Urinary bladder (tissue), 4 donors: ENCODE results near the gene ARHGEF7. TPM values are rescaled to one million over a fixed set of nuclear protein-coding genes. Genes with fewer than 3 reads are reported as not detected.

Experiments used
- DNase-seq: peaks from one replicate; pipeline ENCODE4 v3.0.0-alpha.2; 2015; ENCODE audit errors: extremely low spot score
- H3K27ac ChIP-seq: one replicate; pipeline ENCODE4 v1.5.1; 2013; ENCODE audit warnings: low read depth, mild to moderate bottlenecking, moderate library complexity
- H3K36me3 ChIP-seq: one replicate; pipeline ENCODE4 v1.6.1; 2013; ENCODE audit warnings: mild to moderate bottlenecking, moderate library complexity; ENCODE audit not compliant: insufficient read depth
- H3K4me1 ChIP-seq: one replicate; pipeline ENCODE4 v1.6.1; 2013; ENCODE audit warnings: mild to moderate bottlenecking, moderate library complexity; ENCODE audit not compliant: insufficient read depth
- H3K4me3 ChIP-seq: one replicate; pipeline ENCODE4 v1.5.1; 2013; ENCODE audit warnings: low read depth, low read length
- WGBS: extraction: QIAGEN DNeasy Blood & Tissue Kit; methylation state at CpG from one replicate; pipeline ENCODE4 v1.1.7; 2013; 5-methylcytosine and 5-hydroxymethylcytosine counted together
- polyA plus RNA-seq: library from polyadenylated mRNA; stranded (reverse); fragments of 200-250 nt; gene quantifications from one replicate; pipeline ENCODE4 v1.2.3, GENCODE V29; 2013
- total RNA-seq: library from RNA; depleted of rRNA; stranded (reverse); fragments of >200 nt; gene quantifications from one replicate; pipeline ENCODE4 v1.2.3, GENCODE V29; 2014
- donor health status: healthy with polysubstance abuse.
- donor health status: healthy.

Gene ARHGEF7
- total and polyA plus RNA-seq, 2 donors: 29.8 to 148 TPM

DNA sequence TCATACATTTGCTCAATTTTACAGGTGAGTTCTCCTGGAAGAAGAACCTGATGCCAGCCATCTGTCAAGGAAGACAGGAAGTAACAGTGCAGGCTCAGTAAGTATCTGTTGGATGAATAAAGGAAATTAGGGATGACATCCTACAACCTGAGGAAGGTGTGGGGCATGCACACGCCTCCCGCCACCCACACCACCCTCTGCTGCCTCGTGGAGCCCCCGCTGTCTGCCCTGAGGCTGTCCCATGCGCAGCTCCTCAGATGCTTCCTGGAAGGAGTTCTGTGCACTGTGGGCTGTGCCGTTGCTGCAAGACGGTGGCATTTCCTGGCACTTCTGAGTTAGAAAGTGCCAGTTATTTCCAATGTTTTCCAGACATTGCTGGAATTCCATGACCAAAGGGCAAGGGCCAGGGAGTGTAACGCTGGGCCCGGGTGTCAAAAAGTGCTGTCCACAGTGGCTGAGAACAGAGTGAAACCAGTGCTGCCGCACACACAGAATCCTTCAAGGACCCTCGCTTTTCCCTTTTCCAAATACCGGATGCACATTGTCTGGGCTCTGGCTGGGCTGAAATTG is 201.1 kb downstream of the ARHGEF7 start:
- DNase-seq: no peak
- 81% methylated on average over 12 of the region's 12 CpGs for WGBS

DNA sequence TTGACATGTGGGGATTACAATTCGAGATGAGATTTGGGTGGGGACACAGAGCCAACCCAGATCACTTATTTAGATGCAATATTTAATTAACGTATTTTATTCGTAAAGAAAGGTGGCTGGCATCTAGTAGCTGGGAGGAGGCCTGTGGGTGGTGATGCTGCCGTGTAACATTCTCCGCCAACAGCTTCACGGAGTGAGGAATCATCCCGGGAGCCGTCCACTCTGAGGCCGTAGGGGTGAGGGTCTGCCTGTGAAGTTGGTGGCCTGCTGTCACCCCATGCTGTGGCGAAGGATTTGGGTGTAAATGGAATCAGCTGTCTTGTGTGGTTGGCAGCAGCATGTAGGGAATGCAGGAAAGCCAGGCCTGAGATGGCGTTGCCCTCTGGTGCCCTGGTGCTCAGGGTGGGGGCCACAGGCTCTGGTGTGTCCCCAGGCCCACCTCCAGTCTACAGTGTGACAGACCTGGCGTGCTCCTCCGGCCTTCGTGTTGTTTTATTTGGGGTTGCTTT is 202.0 kb downstream of the ARHGEF7 start:
- no peak for DNase-seq
- WGBS: 94% methylated on average over 14 of the region's 14 CpGs
- H3K36me3 ChIP-seq: no peaks in the 10 kb centered on the region
- H3K4me3 ChIP-seq: no peak overlapping the region
- no peaks in the 10 kb centered on the region for H3K4me1 ChIP-seq
- H3K27ac ChIP-seq: no peak overlapping the region

More for the DNA sequence above, 201.1 kb downstream of the ARHGEF7 start:
- no peak overlapping the region for H3K27ac ChIP-seq
- no peaks in the 10 kb centered on the region for H3K36me3 ChIP-seq
- H3K4me1 ChIP-seq: no peaks in the 10 kb centered on the region
- H3K4me3 ChIP-seq: no peak overlapping the region

DNA sequence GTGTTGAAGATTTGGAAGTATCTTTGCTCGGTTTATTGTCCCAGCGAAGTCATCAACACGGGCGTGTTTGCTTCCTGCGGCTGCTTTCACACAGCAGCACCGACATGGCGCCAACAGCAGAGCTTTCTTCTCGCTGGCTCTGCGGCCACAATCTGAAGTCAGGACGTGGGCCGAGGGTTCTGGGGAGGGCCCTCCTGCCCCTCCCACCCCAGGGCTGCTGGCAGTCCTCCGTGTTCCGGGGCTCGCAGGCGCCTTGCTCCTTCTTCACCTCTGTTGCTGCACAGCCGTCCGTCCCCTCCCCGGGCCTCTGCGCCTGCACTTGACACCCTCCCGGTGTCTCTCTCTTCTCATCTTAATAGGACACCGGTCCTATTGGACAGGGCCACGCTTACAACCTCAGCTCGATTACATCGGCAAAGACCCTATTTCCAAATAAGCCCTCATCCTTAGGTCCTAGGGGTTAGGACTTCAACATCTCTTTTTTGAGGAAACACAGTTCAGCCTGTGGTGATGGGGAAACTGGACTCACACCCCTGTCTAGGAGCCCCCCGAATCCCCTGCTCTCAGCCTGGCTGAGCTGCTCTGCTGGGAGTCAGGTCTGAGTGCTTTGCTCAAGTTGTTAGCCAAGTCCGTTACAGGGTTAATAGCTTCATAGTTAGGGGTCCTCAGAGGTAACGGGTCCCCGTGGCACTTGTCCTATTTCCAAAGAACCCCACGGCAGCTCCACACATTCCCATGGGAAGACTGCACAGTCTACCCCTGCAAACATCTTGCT is 202.6 kb downstream of the ARHGEF7 start:
- WGBS: 82% methylated on average over 29 of the region's 29 CpGs
- no peaks in the 10 kb centered on the region for H3K36me3 ChIP-seq
- H3K4me1 ChIP-seq: no peaks in the 10 kb centered on the region
- H3K27ac ChIP-seq: no peak overlapping the region
- DNase-seq: no peak
- no peak overlapping the region for H3K4me3 ChIP-seq

DNA sequence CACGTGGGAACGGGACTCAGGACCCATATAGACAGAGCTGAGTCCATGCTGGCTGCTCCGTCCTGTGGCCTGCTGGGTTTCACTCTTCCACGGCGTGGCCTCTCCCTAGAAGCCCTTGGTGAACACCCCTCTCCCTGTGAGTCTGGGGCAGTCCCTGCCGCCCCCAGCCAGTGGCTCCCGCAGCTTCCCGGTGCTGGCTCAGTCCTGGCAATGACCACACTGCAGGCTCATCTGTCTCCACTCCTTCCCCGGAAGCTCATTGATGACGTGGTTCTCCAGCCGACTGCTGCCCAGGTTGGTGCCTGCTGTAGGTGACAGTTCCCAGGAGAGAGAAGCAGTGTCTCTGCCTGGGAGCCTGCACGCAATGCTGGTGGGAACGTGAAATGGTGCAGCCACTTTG is 203.3 kb downstream of the ARHGEF7 start:
- whole genome bisulfite sequencing: 63% methylated on average over 13 of the region's 13 CpGs

DNA sequence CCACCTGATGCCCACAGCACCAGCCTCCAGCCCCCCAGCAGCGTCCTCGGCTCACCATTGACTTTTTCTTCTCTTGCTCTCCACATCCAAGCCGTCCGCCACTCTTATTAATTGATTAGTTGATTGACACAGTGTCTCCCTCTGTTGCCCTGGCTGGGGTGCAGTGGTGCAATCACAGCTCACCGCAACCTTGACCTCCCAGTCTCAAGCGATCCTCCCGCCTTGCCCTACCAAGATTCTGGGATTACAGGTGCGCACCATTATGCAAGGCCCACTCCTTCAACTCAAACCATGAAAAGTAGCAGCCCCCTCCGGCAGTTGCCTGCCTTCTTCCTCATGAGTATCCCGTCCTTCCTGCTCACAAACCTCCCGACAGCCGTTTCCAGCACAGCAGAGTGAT is 204.4 kb downstream of the ARHGEF7 start:
- Histone ChIP-seq H3K36me3 (no peaks in the 10 kb centered on the region), H3K27ac (no peak overlapping the region), H3K4me3 (no peak overlapping the region), H3K4me1 (no peaks in the 10 kb centered on the region)
- 93% methylated on average over 12 of the region's 12 CpGs for WGBS
- no peak for DNase-seq

More for the DNA sequence above, 203.3 kb downstream of the ARHGEF7 start:
- H3K4me3 ChIP-seq: no peak overlapping the region
- H3K36me3 ChIP-seq: no peaks in the 10 kb centered on the region
- no peaks in the 10 kb centered on the region for H3K4me1 ChIP-seq
- DNase-seq: no peak
- H3K27ac ChIP-seq: no peak overlapping the region

DNA sequence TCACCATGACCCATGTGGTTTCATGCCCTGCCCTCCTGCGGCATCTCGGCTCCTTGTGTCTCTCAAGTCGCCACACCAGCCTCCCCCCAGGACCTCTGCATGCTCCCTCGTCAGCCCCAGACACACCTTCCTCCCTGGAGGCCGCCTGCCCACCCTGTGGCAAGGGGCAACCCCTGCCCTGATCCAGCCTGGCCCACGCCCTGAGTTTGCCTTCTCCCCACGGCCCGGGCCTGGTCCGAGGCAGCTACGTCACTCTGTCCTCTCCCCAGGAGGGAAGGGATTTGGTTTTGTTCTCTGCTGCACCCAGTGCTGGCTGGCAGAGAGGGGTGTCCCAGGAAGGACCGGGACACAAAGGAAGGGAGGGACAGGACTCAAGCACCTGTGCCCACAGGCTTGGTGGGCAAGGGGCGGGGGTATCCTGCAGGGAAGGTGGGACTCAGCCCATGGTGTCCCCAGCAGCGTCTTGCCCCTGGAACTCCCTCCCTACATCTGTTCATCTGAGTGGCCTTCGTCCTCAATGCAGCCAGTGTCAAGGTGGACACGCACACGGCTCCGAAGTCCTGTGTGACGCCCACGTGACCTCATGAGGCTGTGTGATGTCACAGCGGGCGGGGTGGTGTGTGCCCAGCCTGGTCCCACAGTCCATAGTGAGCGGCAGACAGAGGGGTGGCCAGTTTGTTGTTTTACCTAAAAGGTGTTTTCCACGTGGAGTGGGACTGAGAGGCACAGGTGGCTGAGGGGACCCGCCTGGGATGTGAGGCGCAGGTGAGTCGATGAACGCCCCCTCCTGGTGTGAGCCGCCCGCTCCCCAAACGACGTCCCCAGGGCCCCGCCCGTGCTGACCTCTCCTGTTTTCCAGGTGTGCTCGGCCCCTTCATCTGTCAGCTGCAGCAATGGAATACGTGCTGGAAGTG is 205.1 kb downstream of the ARHGEF7 start, which contains the start of gene TEX29:
TEX29 (plus strand) TSS at position 645 of the 914 bp plus-strand sequence; CDS start at position 894, 249 bp downstream.
- no peaks in the 10 kb centered on the region for H3K36me3 ChIP-seq
- H3K4me1 ChIP-seq: no peaks in the 10 kb centered on the region
- no peak for DNase-seq
- WGBS: 73% methylated on average over 35 of the region's 35 CpGs
- H3K27ac ChIP-seq: no peak within 1 kb of the TSS
- no peak within 1 kb of the TSS for H3K4me3 ChIP-seq

DNA sequence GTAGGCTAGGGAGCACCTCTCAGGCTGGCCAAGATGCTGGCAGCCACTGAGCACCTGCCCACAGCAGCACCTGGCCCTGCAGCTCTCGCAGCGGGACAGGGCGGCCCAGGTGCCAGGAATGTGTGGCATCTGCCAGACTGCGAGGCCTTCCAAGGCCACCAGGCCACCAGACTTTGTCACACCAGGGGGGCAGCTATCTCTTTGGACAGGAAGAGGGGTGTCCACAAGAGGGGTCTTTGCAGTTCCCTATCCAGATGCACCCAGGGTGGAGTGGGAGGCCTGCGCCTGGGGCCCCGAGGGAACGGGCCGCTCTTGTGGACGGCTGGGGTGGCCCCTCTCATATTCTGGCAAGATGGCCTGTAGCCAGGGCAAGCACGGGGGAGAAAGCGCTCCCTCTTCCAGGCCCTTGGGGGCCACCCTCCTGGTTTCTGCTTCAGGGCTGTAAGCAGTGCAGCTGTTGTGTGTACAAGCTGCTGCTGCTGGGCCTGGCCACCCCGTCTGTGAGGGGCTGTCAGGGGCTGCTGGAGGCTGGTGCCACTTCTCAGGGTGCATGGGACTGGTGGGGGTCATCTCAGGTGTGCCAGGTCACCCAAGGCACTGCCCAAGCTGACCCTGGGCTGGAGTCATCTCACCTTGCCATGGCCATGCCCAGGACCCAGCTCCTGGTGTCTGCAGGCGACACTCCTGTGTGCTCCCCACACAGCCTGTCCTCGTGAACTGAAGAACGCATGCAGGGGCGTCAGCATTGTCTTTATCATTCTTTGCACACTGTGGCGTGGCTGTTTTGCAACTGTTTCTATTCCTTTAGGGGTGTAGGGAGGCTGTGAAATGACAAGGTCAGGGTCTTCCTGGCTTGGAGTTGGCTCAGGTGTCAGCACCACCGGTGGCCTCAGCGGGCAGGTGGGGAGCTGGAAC is 207.1 kb downstream of the ARHGEF7 start:
- Histone ChIP-seq H3K36me3 (no peaks in the 10 kb centered on the region), H3K27ac (no peak overlapping the region), H3K4me1 (no peaks in the 10 kb centered on the region), H3K4me3 (no peak overlapping the region)
- 88% methylated on average over 19 of the region's 19 CpGs for WGBS
- DNase-seq: no peak

DNA sequence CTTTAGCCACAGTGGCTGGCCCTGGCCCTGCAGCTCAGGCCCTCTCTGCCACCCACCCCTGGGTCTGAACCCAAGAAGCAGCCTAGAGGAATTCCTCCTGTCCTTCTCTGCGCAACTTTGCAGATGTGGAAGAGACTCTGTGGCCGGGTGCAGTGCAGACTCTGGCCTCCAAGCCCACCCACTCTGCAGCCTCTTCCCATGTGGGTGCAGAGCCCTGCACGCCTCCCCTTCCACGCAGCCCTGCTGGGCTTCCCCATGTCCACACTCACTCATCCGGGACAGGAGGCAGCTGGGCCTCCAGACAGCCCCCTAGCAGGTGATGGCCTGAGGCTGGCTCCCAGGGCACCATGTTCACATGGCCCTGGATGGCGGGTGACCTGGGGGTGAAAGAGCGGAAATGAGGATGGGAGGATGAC is 207.8 kb downstream of the ARHGEF7 start:
- Histone ChIP-seq H3K4me3 (no peak overlapping the region), H3K27ac (no peak overlapping the region), H3K4me1 (no peaks in the 10 kb centered on the region), H3K36me3 (no peaks in the 10 kb centered on the region)
- WGBS: 74% methylated on average over 7 of the region's 7 CpGs
- no peak for DNase-seq

DNA sequence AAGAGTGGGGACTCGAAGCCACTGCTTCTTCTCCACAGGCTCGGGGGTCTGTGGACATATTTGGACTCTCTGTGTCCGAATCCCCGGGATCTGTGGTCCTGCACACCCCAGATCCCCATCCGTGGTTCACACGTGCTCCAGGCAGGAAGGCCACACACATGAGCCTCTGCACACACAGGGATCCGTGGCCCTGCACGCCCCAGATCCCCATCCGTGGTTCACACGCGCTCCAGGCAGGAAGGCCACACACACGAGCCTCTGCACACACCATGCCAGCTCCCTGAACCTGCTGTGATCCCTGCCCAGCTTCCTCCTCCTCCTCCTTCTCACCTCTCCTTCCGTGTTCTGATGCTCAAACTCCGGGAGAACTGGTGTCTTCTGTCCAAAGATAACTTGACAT is 208.4 kb downstream of the ARHGEF7 start:
- no peak for DNase-seq

DNA sequence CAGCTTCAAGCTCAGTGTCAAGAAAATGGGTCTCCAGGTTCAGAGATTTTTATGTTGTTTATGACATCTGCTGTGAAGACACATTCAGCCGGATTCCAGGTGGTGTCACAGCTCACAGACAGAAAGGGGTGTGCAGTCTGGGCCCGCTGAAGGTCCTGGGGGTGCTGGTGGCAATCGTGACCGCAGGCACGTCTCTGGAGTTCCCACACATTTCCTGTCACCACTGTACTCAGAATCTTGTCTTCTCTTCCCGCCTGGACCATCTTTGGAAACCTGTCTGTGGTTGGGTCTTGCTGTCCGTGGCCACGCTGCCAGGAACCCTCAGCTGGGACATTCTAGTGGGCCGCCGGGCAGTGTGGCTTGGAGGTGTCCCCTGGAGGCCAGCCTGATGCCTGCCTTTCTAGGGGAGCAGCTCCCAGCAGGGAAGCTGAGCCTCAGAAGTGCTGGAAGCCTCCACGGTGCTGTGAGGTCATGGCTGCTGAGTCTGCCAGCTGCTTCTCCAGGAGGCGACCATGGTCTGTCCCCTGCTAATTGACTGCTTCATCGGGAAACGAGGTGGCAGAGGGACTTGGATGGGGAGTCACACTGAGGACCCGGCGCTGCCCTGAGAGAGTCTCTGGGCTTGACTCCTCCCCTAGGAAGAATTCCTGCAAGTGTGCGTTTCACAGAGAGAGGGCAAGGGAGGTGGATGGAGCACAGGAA is 209.0 kb downstream of the ARHGEF7 start:
- DNase-seq: no peak

More for the DNA sequence above, 208.4 kb downstream of the ARHGEF7 start:
- no peaks in the 10 kb centered on the region for H3K36me3 ChIP-seq
- H3K27ac ChIP-seq: no peak overlapping the region
- WGBS: 81% methylated on average over 14 of the region's 14 CpGs
- no peak overlapping the region for H3K4me3 ChIP-seq
- no peaks in the 10 kb centered on the region for H3K4me1 ChIP-seq

DNA sequence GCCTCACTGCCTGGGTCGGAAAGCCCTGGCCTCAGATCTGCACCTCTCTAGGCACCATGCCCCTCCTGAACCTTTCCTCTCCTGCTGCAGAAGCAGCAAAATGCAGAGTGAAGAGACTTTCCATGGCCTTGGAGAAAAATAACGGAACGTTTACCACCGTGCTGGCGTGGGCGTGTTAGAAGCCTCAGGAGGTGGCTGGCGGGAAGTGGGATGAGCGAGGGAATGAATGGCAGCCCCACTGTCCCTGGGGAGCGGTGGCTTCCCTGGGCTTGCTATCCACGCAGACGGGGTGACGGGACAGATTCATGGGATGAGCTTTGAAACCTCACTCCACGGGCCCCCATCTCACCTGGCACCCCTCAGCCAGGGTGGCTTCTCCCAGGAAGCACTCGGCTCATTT is 209.6 kb downstream of the ARHGEF7 start:
- H3K4me1 ChIP-seq: no peaks in the 10 kb centered on the region
- no peak overlapping the region for H3K4me3 ChIP-seq
- 81% methylated on average over 14 of the region's 14 CpGs for WGBS
- no peak overlapping the region for H3K27ac ChIP-seq
- H3K36me3 ChIP-seq: no peaks in the 10 kb centered on the region
- no peak for DNase-seq

More for the DNA sequence above, 209.0 kb downstream of the ARHGEF7 start:
- Histone ChIP-seq H3K4me1 (no peaks in the 10 kb centered on the region), H3K4me3 (no peak overlapping the region), H3K36me3 (no peaks in the 10 kb centered on the region), H3K27ac (no peak overlapping the region)
- WGBS: 68% methylated on average over 17 of the region's 17 CpGs

DNA sequence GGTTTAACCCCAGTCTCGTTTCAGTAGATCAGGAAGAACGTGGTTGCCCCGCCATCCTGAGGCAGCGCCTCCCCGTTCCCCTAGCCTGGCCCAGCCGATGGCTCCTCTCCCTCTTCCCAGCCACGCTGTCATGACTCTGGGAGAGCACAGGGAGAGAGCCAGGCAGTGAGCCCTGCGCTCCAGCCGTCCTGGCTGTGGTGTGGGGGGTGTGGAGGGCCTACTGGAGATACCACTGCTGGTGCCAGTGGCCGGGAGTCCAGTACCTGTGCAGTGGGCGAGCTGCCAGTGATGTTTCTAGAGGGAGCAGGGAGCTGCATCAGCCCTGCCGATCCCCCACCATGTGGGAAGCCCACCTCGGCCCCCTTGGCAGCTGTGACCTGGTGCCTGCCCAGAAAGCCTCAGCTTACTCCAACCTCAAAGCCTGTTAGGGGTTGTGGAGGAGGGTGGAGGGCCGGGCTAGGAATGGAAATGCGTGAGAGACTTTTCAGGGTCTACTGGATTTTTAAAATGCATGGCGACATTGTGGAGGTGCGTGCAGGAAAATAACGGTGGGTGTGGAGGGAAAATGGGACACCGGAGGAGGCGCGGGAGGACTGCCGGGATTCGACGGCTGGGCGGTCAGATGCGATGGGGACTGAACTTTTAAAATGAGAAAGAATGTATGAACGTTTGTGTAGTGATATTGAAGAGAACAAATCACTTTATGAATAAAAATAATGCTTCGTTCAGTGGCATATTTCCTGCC is 210.2 kb downstream of the ARHGEF7 start:
- no peak overlapping the region for H3K27ac ChIP-seq
- no peaks in the 10 kb centered on the region for H3K36me3 ChIP-seq
- WGBS: 84% methylated on average over 28 of the region's 28 CpGs
- no peaks in the 10 kb centered on the region for H3K4me1 ChIP-seq
- no peak for DNase-seq
- no peak overlapping the region for H3K4me3 ChIP-seq
